Measurements from ENCODE around the gene ZNF583.

The ZNF583 gene

DNA sequence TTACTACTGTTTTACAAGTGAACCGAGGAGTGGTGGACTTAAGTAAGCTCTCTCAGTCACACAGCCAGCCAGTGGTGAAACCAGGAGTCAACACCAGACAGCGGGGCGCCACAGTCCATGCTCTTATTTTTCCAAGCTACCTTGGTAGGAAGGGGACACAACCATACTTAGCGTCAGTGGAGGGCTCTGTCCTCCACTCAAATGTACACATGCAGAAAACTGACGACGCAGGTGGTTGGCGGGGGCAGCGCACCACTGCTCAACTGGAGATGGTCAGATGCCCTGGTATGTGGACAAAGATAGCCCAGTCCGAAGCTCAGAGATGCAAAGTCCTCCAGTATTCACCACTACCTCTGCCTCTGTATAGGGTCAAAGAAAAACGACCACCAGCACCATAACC lies 72.0 kb downstream of the ZNF583 start:
- DNase-seq = no peak

Measured in NCI-H1417 treated with DMSO at 0.1 percent for 48 hours (cell line).